ENCODE measurements around the gene DHX32.
"Not testable (repeated sequence)": the region's sequence is repeated elsewhere in the genome, so short reads cannot be mapped to it uniquely, and the experiment has no call there.

GRCh38 chr10:125903135-125903640 lies 22.1 kb upstream of the DHX32 start:
- TF ChIP-seq CTCF (IDR thresholded peaks at IDR 0.05; ENCODE audit: poor library complexity, severe bottlenecking); RAD21 (conservative IDR thresholded peaks at IDR 0.05); POLR2AphosphoS5 (IDR thresholded peaks at IDR 0.05); REST (IDR thresholded peaks at IDR 0.05; ENCODE audit: borderline replicate concordance); EZH2 (IDR thresholded peaks at IDR 0.05; ENCODE audit: borderline replicate concordance, insufficient read depth, low read length, poor library complexity, severe bottlenecking): not testable (repeated sequence)
